Non-pigmented ciliary epithelial cell (primary cell): ENCODE data around the gene PLXNC1.

Source experiments
- DNase-seq: peaks from one replicate; pipeline ENCODE4 v3.0.0-alpha.2; 2010; ENCODE audit warnings: low read depth

Gene PLXNC1

GRCh38 chr12:94239332-94239993 lies 91.1 kb downstream of the PLXNC1 start:
- no peak for DNase-seq

- no peak for DNase-seq
Measured at GRCh38 chr12:94240171-94240570, 91.8 kb downstream of the PLXNC1 start.

- DNase-seq = no peak
Measured at GRCh38 chr12:94242901-94243300, 94.5 kb downstream of the PLXNC1 start.

DNA sequence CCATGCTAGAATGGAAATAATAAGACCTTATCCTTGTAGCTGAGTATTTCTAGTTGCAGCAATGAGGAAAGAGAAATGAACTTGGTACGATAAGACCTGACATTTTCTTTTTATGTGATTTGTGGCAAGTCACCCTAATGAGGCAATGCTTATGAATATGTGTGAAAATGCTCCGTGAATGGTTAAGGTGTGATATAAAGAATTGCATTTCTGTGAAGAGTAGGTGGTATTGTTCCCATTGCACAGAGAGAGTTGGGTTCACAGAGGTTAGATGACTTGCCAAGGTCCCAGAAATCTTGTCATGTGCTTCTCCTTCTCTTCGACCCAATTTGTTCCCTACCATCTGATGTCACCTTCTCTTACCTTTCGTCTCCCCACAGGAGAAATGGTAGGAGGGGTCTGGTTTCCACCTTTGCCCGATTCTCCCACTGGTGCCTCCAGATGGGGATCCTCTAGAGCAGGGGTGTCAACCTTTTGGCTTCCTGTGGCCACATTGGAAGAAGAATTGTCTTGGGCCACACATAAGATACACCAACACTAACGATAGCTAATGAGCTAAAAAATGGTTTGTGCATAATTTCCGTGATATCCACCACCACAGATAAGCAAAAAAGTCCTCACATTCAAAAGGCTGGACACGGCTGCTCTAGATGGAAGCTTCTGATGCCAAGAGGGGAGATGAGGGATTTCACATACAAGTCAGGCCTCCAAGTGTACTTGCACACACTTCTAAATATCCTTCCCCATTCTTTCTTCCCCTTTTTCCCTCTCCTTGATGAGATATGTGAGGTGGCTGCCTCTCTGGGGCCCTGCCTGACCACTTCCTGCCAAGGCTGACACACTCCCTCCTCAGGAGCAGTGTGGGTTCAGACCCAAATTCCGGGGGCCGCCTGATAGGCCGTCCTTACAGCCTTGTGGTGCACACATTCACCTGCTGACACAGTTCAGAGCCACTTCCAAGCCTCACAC lies 96.1 kb downstream of the PLXNC1 start:
- no peak for DNase-seq

DNA sequence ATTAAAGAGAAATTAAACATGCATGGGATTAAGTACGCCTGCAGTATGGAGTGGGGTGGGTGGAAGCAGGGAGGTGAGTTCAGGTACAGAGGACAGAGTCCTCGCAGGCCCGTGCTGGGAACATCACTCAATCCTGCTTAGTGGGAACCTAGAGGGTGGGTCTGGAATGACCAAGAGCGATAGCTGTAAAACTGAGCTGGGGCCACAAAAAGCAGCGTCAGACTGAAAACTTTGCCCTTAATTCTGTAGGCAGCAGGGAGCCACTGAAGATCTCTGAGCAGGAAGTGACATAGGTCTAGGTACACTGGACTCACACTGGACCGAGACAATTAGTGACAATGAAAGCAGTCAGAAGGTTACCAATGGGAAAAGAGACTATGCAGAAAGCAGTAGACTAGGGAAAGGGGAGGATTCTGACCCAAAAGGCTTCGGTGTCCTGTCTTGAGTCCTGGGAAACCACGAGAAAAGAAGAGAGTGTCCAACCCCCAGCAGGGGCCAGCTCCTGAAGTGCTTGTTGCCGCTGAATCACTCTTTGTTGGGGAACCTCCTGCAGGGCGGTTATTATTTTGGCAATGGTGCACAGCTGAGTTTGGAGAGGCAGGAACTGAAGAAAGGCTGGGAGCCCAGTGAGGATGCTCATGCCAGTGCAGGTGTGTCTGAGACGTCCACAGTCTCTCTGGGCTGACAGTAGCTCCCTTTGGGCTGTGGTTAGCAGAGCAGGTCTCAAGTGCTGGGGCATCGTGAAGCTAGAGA lies 97.4 kb downstream of the PLXNC1 start:
- no peak for DNase-seq

- DNase-seq = no peak
Measured at GRCh38 chr12:94247246-94247645, 98.9 kb downstream of the PLXNC1 start.

- DNase-seq = no peak
Measured at GRCh38 chr12:94248582-94248981, 100.2 kb downstream of the PLXNC1 start.

DNA sequence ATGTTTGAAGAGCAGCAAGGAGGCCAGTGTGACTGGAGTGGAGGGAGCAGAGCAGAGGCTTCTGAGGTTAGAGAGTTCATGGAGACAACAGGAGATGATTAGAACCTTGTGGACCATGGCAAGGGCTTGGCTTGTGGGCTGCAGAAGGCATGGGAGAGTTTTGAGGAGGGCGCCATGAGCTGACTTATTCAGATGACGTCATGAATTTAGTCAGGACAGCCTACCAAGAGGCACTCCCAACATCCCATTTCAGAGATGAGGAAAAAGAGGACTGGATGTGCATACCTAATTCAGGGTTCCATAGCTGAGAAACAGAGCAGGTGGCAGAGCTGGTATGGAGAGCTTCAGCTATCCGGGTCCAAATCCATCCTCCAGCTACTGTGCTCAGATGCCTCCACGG lies 101.8 kb downstream of the PLXNC1 start:
- no peak for DNase-seq

GRCh38 chr12:94254270-94254669 lies 105.9 kb downstream of the PLXNC1 start:
- no peak for DNase-seq

GRCh38 chr12:94255006-94255405 lies 106.6 kb downstream of the PLXNC1 start:
- no peak for DNase-seq

DNA sequence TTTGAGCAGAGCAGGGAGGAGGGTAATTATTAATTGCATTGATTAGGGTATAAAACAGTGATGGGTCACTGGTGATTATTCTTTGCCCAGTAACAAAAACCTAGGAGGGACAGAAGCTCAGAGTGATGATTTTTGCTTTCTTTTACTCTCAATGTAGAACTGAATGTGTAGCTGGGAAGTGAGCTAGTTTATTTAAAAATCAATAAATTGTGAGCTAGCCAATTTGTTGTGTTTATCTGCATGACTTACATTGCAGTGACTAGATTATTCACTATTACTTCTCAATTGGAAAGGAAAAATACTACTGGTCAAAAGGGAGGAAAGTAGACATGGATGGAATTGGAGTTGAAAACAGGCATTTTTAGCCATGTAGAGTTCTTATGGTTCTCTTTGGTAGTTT lies 107.1 kb downstream of the PLXNC1 start:
- DNase-seq = no peak

DNA sequence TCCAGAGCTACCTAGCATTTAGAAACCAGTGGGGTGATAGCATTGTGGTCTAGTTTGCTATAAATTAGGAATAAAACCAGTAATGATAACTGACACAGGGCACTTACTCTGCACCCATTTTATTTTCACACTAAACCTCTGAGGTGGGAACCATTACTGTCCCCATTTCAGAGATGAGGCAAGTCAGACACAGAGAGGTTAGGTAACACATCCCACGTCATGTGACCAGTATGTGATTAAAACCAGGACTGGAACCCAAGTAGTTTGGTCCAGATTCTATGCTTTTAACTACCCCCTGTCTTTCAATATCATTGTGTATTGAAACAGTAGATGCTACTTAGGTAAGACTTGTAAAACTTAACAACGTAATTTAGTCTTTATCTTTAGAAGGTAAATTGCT lies 110.2 kb downstream of the PLXNC1 start:
- DNase-seq = no peak

DNA sequence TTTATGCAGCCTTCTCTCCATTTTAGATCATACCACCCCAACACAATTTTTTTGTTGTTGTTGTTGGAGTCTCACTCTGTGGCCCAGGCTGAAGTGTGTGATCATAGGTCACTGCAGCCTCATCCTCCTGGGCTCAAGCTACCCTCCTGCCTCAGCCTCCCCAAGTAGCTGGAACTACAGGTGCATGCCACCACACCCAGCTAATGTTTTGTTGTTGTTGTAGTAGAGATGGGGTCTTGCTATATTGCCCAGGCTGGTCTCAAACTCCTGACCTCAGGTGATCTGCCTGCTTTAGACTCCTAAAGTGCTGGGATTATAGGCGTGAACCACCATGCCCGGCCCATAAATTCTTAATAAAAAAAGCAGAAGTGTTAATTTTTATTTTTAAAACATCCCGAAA lies 111.6 kb downstream of the PLXNC1 start:
- DNase-seq = no peak

DNA sequence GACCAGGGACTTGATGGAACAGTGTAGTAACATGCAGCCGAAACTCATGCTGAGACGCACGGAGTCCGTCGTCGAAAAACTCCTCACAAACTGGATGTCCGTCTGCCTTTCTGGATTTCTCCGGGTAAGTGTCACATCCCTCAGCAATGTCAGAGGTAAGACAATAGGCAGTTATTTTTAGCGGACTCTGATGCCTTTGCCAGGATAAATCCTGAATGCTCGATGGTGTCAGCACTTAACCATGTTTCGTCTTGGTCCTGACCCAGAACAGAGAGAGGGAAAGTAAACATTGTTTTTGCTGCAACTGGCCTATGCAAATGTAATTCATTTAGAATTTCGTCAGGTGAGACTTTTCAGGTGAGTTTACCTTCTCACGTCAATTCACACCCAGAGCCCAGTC lies 112.3 kb downstream of the PLXNC1 start:
- no peak for DNase-seq

- DNase-seq = no peak
Measured at GRCh38 chr12:94261119-94261518, 112.7 kb downstream of the PLXNC1 start.

- no peak for DNase-seq
Measured at GRCh38 chr12:94261786-94262185, 113.4 kb downstream of the PLXNC1 start.

GRCh38 chr12:94262228-94263010 lies 114.0 kb downstream of the PLXNC1 start:
- peak; percentile 87 for DNase-seq

DNA sequence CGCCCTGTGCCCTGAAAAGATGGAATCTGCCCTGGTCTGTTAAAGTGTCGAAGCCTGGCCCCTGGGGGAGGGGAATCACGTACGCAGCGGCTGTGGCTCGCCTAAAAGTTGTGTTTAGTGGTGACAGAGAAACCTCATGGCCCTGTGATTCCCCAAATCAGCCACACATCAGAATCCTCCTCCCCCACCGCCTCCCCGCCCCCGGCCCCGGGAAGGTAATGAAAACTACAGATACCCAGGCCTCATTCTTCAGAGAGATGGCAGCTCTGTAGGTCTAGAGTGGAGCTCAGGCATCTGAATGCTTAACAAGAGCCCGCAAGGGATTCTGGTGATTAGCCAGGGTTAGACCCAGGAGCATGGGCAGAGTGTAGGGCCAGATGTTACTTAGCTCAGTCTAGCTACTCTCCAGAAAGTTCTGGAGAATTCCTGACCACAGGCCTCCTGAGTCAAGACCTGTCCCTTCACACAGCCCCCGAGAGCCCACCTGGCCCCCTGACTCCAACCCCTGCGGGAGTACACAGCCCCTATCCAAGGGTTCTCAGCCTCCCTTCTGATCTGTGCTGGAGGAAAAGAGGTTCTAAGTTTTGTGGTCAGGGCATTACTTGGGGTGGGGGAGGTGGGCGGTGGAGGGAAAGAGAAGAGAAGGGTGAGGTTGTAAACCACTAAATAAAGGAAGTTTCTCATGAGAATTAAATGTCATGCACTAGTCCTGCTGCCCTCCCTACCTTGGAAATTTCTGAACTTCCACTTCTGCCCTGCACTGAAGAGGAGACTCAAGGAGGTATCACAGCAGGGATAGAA lies 114.8 kb downstream of the PLXNC1 start:
- no peak for DNase-seq

DNA sequence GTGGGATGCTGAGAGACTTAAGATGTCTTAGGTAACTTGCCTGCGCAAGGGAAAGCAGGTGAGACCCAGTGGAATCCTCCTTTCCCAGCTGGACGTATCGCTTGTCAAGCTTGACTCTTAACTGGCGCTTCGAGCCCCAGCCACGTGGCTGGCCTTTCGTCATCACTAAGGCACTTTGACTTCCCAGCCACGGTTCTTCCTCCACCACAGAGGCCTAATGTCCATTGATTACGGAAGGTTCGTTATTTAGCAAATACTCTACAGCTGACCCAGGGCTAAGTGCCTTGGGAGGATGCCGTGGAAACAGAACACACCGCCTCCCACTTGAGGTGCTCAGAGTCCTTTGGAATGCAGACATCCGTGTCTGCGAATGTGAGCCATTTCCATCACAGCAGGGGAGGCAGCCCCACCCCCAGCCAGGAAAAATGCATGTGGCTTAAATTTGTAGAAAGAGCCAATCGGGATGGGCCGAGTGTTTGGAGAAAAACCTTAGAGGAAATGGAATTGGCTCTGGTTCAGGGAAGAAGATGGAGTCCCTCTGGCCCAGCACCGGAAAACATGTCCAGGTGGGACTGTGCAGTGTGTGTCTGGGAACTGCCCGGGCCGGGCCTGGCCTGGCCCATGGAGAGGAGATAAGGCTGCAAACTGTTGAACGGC lies 115.7 kb downstream of the PLXNC1 start:
- peak; percentile 15 for DNase-seq

- DNase-seq = no peak
Measured at GRCh38 chr12:94264736-94265485, 116.5 kb downstream of the PLXNC1 start.
